ENCODE measurements around the gene IMP3.

Gene IMP3

DNA sequence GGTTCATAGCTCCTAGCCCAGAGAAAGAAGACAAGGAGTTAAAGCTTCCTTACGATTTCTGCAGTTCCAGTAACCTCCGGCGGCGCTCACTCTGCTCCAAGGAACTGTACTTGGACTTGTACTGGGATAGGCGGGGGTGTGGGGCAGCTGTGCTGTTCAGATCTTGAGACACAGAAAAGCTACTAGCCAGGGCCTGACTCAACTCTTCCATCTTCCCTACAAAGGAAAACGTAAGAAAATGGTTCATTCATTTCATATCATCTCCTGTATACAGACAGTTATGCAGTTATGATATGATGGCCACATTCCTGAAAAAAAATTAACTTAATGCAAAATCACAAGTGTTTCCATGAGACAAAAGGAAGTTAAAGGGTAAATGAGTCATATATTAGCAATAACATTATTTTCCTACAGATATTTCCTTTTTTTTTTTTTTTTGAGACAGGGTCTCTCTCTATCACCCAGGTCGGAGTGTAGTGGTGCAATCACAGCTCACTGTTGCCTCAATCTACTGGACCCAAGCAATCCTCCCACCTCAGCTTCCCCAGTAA, 19.1 kb downstream of the IMP3 start:
- DNase-seq (ENCODE audit: low read depth), result peak; percentile 98

DNA sequence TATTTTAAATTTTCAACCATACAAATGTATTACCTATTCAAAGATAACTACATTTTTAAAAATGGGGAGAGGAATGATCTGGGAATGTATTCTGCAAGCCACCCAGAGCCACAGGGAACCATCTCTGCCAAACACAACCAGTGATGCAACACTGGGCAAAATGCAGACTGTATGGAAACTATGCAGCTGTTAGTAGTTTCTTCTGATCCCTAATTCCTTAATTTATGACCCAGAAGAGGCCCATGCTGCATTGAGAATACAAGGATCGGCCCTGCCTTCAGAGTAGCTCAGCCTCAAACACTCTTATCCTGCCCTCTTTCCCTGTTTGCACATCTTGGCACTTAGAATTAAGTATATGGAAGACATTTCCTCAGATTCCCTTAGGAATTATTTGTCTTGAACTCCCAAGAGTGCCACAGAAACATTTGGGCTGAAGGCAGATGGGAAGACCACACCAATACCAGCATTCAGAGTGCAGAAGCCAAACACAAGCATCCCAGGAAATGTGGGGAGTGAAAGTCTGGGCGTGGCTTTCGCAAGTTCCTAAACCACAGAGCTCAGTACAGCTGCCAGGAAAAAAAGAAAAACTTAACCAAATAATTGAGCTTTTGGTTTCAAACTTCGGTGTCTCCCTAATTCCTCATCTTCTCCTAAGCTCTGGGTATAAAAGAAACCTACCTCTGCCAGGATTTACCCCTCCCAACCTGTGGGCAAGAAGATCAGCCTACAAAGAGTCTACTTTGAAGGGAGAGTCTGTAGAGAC, 19.8 kb downstream of the IMP3 start:
- peak; percentile 85 for DNase-seq (ENCODE audit: low read depth)

DNA sequence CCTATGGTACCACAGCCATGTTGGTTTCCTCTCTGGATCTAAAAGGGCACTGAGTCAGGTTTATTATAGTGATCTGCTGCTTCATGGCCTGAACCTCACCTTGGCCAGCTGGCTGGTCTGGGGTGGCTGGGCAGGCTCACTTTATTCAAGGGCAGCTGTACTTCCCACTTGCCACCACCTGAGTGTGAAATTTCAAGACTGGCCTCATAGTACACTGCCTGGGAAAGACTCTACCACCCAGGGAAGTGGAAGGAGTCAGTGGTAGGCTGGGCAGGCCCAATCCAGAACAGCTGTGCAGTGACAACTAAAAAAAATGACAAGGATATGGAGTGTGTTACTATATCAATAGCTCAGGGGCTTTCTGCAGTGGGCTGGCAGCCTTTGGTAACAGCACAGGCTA, 23.3 kb downstream of the IMP3 start:
- no peak for DNase-seq (ENCODE audit: low read depth)

DNA sequence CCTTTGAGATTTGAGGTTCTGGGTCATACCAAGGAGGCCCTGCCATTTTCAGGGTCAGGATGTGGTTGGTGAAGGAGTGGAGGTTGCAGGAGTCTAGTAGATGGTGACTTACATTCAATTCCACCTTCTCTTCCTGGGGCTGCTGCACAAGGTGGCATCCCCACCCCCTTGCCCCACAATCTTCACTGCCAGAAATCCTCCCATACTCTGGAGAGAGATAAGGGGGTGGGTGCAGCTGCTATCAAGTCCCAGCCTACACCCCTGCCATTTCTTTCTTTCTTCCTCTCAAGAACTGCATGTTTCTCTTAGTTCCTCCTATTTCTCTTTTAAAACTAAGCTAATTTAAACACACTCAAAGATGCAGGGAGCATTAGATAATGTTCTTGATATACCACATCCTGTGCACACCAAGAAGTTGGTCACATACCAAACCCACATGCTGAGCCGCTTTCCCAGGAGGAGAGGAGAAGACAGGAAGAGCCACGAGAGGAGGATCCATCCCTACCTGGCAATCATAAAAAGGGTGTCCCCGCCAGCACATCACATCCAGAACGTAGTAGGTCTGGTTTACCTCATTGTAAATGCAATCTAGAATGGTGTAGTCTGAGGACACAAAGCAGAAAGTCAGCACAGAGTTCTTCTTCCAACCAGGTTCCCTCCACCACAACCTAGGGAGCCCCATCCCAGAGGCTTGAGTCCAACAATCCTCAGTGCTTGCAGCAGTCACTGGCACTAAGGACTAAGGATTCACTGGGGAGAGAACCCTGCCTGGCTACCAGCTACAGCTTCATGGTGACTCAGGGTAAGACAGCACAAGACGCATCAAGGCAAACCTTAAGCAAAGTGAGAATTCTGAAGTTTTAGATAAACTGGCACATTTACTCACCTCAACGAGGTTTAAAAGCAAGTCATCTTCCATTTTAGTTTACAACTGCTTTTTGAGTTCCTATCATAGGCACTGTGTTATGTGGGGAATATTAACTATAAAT, 33.0 kb downstream of the IMP3 start:
- DNase-seq (ENCODE audit: low read depth), result no peak

DNA sequence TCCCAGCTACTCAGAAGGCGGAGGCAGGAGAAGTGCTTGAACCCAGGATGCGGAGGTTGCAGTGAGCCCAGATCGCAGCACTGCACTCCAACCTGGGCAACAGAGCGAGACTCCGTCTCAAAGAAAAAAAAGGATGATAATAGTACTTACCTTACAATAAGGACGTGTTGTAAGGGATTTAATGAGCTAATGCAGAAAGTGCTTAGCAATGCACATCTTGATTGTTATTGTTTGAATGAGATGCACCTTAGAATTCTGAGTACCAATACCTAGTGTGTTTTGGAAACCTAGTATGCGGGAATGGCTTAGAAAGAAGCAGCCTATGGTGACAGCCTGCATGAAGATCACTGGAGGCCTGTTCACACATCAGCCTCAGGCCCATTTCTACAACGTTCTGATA, 34.0 kb downstream of the IMP3 start:
- no peak for DNase-seq (ENCODE audit: low read depth)

DNA sequence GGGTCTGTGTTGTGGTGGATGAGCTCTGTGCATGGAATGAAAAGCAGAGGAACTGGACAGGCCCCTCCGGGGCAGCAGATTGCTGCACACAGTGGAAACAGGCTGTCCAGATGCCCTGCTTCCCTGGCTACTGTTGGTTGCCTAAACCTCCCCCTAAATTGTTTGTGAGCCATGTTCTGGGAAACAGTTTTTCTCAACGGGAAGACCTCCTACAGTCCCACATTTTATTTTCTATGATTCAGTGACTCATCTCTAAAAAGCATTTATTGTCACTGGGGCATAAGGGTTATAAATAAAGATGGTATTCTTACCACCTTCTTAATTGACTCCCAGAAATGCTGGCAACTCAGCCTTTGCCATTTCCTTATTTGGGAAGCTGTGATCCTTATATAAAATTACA, 40.6 kb downstream of the IMP3 start:
- DNase-seq (ENCODE audit: low read depth), result no peak

DNA sequence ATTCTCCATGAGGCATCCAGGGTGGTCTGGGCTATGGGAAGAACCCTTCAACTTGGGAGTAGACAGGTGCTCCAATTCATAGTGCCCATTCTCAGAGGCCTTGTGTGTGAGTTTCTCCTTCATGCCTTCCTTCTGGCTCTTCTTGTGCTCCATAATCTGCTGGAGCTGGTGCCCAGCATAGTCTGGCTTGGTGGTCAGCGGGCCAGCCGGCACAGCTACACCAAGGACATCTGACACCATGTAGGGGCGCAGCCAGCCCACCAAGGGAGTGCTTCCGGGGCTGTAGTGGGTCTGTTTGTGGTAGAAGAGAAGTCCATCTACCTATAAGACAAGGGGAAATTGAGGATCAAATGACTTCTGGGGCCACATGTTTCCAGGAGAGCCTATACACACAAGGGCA, 41.7 kb downstream of the IMP3 start:
- no peak for DNase-seq (ENCODE audit: low read depth)

DNA sequence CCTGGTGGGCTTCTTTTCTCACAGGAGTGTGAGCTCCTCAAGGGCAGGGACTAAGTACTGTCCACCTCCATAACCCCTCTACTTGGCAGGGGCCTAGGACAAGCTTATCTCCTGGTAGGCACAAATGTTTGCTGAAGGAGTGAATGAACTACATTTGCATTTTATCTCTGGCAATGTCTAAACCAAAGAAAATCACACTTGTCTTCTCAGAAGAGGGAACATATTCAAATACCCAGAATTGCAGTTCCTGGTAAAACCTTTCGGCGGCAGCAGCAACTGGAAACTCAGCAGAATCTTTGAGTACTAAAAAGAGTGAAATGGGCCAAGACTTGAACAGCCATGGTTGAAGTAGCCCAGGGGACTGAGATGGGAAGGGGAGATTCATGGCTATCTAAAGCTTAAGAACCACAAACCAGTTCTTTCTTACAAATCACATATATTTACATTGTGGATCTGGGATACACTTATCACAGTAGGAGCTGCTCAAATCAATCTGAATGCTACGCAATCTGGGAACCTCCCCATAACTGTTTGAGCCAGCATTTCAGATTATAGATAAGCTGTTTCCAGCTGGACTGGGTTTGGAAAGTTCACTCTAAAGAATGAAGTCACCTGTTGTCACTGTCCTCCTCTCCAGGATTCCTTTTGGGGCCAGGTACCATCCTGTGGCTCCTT, 42.2 kb downstream of the IMP3 start:
- no peak for DNase-seq (ENCODE audit: low read depth)

DNA sequence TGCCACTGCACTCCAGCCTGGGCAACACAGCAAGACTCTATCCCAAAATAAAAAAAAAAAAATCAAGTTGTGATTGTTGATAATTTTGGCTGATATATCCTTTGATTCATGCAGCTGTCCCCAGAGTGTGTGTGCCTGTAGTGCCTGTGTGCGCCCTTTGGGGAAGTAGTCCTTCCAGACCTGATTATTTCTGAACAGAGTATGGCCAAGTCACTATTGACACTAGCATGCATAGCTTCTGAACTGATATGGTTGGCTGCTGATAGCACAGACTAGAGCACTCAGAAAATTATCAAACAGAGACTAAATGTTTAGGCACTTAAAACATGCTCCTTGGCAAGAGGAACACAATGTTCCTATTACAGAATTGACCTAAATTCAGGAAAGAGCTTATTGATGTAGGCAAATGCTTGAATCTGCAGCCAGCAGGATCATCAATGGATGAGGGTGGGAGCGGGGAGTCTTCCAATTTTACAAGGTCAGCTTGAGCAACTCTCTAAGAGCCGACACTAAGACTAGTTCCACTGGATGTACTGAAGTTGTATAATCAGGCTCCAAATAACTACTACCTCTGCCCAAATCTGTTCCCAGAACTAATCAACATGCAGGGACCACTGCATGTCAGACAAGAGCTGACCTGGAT, 43.2 kb downstream of the IMP3 start:
- DNase-seq (ENCODE audit: low read depth), result no peak

DNA sequence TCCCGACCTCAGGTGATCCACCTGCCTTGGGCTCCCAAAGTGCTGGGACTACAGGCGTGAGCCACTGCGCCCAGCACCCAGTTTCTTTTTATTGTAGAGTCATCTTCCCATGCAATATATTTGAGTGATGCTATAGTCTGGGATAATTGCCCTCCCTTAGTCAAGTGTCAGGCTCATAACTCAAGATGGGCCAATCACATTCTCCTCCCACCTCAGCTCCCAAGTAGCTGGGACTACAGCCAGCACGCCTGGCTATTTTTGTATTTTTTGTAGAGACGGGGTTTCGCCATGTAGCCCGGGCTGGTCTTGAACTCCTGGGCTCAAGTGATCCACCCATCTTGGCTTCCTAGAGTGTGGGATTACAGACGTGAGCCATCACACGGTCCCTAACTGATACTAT, 45.7 kb downstream of the IMP3 start:
- no peak for DNase-seq (ENCODE audit: low read depth)

DNA sequence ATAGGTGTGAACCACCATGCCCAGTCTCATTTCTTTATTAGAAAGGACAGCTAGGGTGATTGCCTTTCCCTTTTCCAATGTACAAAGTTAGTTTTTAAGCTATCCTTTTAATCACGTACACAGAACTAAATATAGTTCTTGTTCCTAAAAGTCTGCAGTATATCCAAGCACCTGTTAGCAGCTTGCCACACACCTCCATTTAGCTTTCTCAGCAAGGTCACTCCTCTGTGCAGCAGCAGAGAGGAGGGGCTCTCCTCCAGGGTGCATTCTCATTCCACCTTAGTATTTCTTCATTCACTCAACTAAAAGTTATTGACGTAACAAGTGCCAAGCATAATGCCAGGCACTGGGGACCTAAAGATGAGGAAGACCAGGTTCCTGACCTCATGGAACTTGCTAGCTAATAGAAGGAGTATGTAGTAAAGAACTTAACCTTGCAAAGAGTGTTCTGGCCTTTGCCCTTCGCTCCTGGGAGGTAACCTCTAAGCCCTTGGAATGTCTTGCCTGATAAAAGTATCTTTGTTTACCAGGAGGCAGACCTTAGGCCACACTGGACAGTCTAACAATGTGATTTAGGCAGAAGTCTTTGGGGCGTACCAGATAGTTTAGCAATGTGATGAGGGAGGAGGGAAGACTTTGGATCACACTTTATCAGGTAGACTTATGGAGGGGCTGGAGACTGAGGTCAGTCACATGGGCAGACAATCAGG, 48.2 kb downstream of the IMP3 start:
- no peak for DNase-seq (ENCODE audit: low read depth)

DNA sequence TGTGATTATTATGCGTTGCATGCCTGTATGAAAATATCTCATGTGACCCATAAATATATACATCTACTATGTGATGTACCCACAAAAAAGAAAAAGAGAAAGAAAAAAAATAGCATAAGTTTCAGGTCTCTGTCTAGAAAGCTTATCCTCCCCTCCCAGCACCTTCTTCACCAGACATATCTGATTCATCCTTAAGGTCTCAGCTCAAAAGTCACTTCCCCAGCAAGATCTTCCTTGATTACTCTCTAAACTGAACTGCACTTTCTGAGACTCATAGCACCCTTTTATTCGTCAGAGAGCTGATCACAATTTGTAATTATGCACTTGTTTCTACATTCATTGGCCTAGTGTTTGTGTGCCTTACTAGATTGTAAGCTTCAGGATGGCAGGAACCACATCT, 49.8 kb downstream of the IMP3 start:
- no peak for DNase-seq (ENCODE audit: low read depth)

Data from stromal cell of bone marrow (primary cell).